ENCODE results near the gene TRAPPC5.

DNA sequence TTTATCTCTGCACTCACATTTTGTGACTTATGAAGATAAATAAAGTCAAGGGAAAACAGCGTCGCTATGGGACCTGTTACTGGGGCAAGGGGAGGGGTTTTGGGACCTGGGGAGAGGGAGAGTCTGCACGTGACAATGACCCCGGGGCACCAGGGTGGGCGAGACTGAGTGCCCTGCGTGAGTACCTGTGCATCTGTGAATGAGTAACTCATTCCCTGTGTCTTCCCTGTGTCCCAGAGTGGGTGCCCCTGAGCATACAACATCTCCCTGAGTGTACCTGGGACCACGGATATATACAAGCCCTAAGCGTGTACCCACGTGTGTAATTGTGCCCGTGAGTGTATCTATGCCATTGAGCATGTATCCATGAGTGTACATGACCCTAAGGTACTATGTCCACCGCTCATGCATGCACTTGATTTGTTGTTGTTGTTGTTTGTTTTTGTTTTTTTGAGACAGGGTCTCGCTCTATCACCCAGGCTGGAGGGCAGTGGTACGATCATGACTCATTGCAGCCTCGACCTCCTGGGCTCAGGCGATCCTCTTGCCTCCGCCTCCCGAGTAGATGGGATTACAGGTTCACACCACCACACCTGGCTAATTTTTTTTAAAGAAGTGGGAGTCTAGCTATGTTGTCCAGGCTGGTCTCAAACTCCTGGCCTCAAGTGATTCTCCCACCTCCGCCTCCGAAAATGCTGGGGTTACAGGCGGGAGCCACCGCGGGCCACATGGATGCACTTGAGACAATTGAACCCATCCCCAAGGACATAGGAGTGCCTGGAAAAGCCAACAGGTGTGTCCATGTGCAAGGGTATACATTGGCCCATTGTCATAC is 645 bp upstream of the TRAPPC5 start:
- no peak for TF ChIP-seq POLR2A (IDR thresholded peaks at IDR 0.05; ENCODE audit: low read depth, low read length)
- no peak for TF ChIP-seq TAF1 (IDR thresholded peaks at IDR 0.05; ENCODE audit: borderline replicate concordance, low read depth, low read length)
